ENCODE data around the gene SPIRE2. TPM values are rescaled to one million over a fixed set of nuclear protein-coding genes. Genes with fewer than 3 reads are reported as not detected.

The SPIRE2 gene
- polyA plus RNA-seq, 1 donor from 2014 or later: 45.0 TPM

- no peaks in the 10 kb centered on the region for H3F3A ChIP-seq (ENCODE audit: insufficient read depth, low read length, poor library complexity, severe bottlenecking)
- H3K9me3 ChIP-seq (ENCODE audit: low read length): no peaks in the 10 kb centered on the region
- no peaks in the 10 kb centered on the region for H3K36me3 ChIP-seq (ENCODE audit: insufficient read depth, low read length)
- H3K27me3 ChIP-seq (ENCODE audit: insufficient read depth, low read depth, low read length): no peaks in the 10 kb centered on the region
- H3K4me3 ChIP-seq (ENCODE audit: low read length): no peak overlapping the region
- H3K9ac ChIP-seq (ENCODE audit: low read length): no peak overlapping the region
- peaks cover 21% of the 10 kb centered on the region for H3K79me2 ChIP-seq (replicated peaks; ENCODE audit: insufficient read depth, low read length)
- no peak overlapping the region for H2AFZ ChIP-seq (ENCODE audit: low read depth, low read length)
- no peak overlapping the region for H3K4me2 ChIP-seq (ENCODE audit: low read length)
- H3K27ac ChIP-seq (ENCODE audit: low read length): no peak overlapping the region
- no peaks in the 10 kb centered on the region for H4K20me1 ChIP-seq (ENCODE audit: insufficient read depth)
- no peak for TF ChIP-seq EP300 (conservative IDR thresholded peaks at IDR 0.05; ENCODE audit: poor library complexity, severe bottlenecking)
- TF ChIP-seq SMC3 (conservative IDR thresholded peaks at IDR 0.05; ENCODE audit: poor library complexity): no peak
- no peak for TF ChIP-seq TAF1 (IDR thresholded peaks at IDR 0.05; ENCODE audit: low read depth)
- no peak for TF ChIP-seq MXI1 (conservative IDR thresholded peaks at IDR 0.05; ENCODE audit: poor library complexity, severe bottlenecking)
- TF ChIP-seq EZH2 (IDR thresholded peaks at IDR 0.05; ENCODE audit: borderline replicate concordance, insufficient read depth, low read length, poor library complexity, severe bottlenecking): no peak
- TF ChIP-seq POLR2AphosphoS5 (IDR thresholded peaks at IDR 0.05): no peak
- TF ChIP-seq, protein P1, sequence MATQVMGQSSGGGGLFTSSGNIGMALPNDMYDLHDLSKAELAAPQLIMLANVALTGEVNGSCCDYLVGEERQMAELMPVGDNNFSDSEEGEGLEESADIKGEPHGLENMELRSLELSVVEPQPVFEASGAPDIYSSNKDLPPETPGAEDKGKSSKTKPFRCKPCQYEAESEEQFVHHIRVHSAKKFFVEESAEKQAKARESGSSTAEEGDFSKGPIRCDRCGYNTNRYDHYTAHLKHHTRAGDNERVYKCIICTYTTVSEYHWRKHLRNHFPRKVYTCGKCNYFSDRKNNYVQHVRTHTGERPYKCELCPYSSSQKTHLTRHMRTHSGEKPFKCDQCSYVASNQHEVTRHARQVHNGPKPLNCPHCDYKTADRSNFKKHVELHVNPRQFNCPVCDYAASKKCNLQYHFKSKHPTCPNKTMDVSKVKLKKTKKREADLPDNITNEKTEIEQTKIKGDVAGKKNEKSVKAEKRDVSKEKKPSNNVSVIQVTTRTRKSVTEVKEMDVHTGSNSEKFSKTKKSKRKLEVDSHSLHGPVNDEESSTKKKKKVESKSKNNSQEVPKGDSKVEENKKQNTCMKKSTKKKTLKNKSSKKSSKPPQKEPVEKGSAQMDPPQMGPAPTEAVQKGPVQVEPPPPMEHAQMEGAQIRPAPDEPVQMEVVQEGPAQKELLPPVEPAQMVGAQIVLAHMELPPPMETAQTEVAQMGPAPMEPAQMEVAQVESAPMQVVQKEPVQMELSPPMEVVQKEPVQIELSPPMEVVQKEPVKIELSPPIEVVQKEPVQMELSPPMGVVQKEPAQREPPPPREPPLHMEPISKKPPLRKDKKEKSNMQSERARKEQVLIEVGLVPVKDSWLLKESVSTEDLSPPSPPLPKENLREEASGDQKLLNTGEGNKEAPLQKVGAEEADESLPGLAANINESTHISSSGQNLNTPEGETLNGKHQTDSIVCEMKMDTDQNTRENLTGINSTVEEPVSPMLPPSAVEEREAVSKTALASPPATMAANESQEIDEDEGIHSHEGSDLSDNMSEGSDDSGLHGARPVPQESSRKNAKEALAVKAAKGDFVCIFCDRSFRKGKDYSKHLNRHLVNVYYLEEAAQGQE (IDR thresholded peaks at IDR 0.05; ENCODE audit: borderline replicate concordance): no peak
- no peak for TF ChIP-seq RAD21 (conservative IDR thresholded peaks at IDR 0.05)
- TF ChIP-seq CTCF (IDR thresholded peaks at IDR 0.05; ENCODE audit: poor library complexity, severe bottlenecking): no peak
- H3K9me2 ChIP-seq (ENCODE audit: insufficient read depth, low read length): no peaks in the 10 kb centered on the region
These were observed 53.1 kb downstream of the SPIRE2 start for GRCh38 chr16:89881368-89881730.

- H3K9me2 ChIP-seq (ENCODE audit: insufficient read depth, low read length): no peaks in the 10 kb centered on the region
- no peak overlapping the region for H2AFZ ChIP-seq (ENCODE audit: low read depth, low read length)
- peaks cover 6% of the 10 kb centered on the region for H3K79me2 ChIP-seq (replicated peaks; ENCODE audit: insufficient read depth, low read length)
- TF ChIP-seq, protein P1 (IDR thresholded peaks at IDR 0.05; ENCODE audit: borderline replicate concordance): no peak
- TF ChIP-seq MXI1 (conservative IDR thresholded peaks at IDR 0.05; ENCODE audit: poor library complexity, severe bottlenecking) (no peak), TAF1 (IDR thresholded peaks at IDR 0.05; ENCODE audit: low read depth) (no peak), SMC3 (conservative IDR thresholded peaks at IDR 0.05; ENCODE audit: poor library complexity) (no peak), CTCF (IDR thresholded peaks at IDR 0.05; ENCODE audit: poor library complexity, severe bottlenecking) (no peak), POLR2AphosphoS5 (IDR thresholded peaks at IDR 0.05) (no peak), EP300 (conservative IDR thresholded peaks at IDR 0.05; ENCODE audit: poor library complexity, severe bottlenecking) (no peak), RAD21 (conservative IDR thresholded peaks at IDR 0.05) (no peak), EZH2 (IDR thresholded peaks at IDR 0.05; ENCODE audit: borderline replicate concordance, insufficient read depth, low read length, poor library complexity, severe bottlenecking) (no peak)
- no peaks in the 10 kb centered on the region for H3K36me3 ChIP-seq (ENCODE audit: insufficient read depth, low read length)
- no peaks in the 10 kb centered on the region for H3K9me3 ChIP-seq (ENCODE audit: low read length)
- no peaks in the 10 kb centered on the region for H4K20me1 ChIP-seq (ENCODE audit: insufficient read depth)
- no peak overlapping the region for H3K9ac ChIP-seq (ENCODE audit: low read length)
- H3K4me2 ChIP-seq (ENCODE audit: low read length): no peak overlapping the region
- no peaks in the 10 kb centered on the region for H3K27me3 ChIP-seq (ENCODE audit: insufficient read depth, low read depth, low read length)
- H3K4me3 ChIP-seq (ENCODE audit: low read length): no peak overlapping the region
- H3K27ac ChIP-seq (ENCODE audit: low read length): no peak overlapping the region
- no peaks in the 10 kb centered on the region for H3F3A ChIP-seq (ENCODE audit: insufficient read depth, low read length, poor library complexity, severe bottlenecking)
These were observed 55.2 kb downstream of the SPIRE2 start for GRCh38 chr16:89883346-89884040.
